GM21390 (cell line): ENCODE results near the gene DMAC1.

ENCODE experiments used
- ATAC-seq: cut with Tn5 transposase; IDR thresholded peaks from one replicate; pipeline ENCODE4 v1.9.1; 2021; ENCODE audit not compliant: unreplicated experiment

DMAC1 gene, protein sequence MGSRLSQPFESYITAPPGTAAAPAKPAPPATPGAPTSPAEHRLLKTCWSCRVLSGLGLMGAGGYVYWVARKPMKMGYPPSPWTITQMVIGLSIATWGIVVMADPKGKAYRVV

DNA sequence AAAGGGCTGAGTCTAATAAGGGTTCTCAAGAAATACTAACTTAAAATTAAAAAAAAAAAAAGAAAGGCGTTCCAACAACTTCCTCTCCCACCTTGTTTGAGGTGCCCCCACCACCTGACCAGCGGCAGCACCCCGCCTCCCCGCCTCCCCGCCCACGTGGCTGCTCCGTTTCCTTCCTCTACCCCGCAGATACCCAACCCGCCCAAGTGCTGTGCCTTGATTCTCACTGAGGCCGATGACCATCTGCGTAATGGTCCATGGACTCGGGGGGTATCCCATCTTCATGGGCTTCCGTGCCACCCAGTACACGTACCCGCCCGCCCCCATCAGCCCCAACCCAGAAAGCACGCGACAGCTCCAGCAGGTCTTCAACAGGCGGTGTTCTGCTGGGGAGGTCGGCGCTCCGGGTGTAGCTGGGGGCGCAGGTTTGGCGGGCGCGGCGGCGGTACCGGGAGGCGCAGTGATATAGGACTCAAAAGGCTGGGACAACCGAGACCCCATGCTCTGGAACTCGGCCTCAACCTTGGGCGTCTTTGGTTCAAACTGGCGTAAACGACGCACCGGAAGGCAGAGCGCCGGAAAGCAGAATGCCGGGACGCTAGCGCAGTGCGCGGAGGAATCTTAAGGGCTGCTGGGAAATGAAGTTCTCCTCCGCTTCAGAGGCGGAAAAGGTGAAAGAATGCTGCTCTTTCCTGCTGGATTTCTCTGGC, at the start of gene DMAC1:
Gene DMAC1 (minus strand): TSS at position 545 of the 710 bp plus-strand sequence. CDS start 44 bp downstream, at position 501.
- peak; percentile 92 for ATAC-seq

DNA sequence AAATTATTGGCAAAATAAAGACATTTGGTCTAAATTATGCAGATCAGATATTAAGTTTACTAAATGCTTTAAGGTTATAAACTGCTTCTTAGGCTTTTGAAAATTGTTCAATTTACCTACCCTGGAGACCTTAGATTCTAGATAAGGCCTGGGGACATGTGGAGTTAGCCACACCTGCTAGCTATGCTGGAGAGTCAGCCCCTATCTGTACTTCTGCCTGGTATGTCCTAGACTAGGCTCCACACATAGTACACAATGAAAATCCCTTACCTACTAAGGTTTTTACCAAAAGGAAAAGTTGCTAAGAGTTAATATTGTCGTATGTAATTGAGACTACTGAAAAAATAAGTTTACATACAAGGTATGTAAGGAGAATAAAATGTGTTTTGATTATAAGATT, 49.8 kb upstream of the DMAC1 start:
- ATAC-seq = no peak

DNA sequence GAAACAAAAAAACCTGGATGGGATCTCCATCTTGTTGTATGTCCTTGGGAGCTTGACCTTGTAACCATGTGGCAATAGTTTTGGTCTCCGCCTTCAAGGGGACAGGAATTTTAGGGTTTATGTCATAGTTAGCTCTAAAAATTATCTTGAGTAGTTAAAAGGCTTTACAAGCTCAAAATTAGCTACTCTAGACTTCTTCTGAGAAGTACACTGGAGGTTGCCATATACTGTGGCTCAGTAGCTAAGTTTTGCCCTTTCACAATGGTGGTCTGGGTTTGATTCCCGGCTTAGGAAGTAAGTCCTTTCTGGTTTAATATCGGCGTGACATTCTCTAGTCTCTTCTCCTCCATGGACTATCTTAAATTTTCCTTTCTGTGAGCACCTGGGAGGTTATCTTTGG, 48.9 kb upstream of the DMAC1 start:
- no peak for ATAC-seq

DNA sequence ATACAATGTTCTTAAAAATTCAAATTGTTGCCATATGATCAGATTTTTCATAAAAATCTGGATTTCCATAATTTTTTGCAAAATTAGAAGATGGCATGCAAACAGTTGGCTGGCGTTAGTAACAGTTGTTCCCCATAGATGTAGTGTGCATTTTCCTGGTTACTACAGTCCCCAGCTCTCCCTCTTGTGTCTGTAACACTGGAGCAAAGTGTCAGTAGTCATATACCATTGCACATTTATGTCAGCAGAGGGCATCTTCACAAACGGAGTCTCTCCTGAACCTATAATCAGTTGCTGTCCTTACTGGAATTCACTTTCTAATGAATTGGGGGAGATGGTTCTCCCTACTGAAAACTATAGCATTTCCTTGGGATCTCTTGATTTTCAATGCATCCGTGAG, 44.7 kb upstream of the DMAC1 start:
- no peak for ATAC-seq

DNA sequence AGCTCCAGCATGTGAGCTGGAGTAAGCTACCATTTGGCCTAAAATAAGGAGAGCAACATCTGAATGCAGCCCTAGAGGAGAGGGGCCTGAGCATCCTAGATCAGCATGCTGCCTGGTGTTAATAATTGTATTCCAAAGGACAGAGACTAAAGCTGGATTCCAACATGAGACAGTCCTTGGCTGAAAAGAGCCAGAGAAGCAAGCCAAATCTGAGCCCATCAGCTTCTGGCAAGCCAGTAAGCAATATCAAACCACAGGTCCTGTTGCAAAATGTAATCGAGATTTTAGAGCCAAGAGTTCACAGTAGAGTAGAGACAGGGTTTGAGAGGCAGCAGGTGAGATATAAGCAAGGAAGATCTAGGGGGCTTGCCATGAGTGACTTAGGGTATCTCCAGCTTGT, 42.3 kb upstream of the DMAC1 start:
- no peak for ATAC-seq

DNA sequence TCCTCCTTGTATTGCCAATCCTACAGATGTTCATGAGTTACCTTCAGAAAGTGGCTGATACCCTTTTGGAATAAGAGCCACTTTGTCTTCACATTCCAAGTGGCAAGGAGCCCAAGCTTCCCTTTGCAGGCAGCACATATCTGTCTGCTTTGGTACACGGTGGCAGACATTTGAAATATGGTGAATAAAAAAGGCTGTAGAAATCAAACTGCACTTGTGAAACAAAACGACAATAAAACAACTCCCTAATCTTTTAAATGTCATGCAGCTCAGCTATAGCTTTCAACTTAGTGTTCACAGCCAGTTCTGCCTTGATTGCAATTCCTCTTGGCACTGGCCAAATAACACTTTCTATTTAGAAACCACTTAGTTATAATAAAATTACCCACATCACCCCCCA, 35.0 kb upstream of the DMAC1 start:
- ATAC-seq = no peak

DNA sequence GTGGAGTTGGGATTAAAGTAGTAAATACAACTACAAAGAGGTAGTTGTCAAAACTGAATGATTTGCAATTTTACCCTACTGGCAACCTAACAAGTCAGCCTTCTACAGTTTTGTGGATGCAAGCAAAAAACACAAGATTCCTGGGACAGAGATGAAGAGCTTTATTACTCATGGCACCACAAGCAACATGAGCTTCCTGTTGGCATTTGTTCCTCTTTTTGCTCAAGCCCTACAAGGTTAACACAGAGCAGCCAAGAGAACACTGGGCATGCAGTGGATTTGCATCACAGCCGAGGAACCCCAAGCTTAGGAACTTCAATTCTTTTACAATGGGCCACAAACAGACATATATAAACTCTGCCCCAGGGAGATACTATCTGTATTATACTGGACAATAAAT, 28.8 kb upstream of the DMAC1 start:
- ATAC-seq = no peak

DNA sequence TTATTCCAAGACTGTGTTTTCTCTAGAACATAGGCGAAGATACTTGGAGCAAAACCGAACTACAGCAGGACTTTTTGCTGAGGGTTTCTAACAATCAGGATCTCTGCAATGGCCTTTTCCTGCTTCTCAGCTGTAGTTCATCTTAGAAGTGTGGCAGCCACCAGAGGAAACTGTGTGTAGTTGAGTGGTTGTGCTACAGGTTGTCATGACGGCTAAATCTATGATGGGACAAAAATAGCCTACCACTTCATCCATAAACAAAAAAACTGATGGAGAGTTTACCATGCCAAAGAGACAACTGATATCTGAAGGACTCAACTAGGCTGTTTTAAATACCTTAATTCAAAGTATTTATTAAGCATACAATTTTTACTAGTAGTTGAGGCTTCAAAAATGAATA, 28.2 kb upstream of the DMAC1 start:
- no peak for ATAC-seq

DNA sequence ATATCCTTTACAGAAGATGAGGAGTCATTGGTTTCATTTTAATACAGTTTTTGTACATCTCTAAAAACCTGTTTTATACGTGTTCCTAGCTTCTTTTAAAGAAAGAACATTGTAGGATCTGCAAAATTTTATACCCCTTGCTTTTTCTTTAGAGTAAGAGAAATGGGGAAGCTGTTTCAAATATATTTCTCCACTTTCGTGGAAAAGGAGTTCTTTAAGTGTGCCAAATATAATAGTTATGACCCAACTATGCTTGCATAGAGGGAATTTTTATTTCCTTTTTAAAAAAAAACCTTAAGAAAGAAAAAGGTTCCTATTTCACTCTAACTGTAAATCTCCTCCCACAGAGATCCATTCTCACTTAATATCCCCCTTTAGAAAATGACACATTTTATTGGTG, 27.5 kb upstream of the DMAC1 start:
- no peak for ATAC-seq

DNA sequence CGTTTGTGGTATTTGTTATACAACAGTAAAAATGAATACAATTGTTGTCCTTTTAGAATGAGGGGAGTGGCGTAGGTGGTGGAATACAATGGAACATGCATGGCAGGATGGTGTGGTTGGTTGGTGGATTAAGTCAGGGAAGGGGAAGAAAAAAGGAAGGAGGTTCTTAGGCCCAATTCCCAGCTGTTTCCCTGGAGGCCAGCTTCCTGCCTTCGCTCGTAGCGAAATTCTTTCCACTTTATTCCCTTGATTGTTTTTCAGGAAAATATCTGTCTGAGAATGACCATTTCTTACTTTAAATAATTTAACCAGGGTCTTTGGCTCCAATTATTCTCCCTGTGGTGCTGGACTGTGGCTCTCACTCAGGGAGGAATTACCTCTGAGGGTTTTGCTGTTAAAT, 24.1 kb upstream of the DMAC1 start:
- no peak for ATAC-seq

DNA sequence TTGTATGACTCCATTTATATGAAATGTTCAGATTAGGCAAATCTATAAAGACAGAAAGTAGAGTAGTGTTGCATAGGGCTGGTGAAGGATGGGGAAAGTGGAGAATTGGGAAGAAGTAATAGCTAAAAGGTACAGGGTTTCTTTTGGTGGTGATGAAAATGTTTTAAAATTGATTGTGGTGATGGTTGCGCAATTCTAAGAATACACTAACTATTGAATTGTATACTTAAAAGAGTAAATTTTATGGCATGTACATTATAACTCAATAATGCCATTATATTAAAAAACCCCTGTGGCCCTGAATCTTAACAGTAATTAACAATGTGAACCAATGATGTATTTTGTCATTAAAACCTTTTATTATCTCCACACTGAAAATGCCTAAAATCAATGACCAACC, 20.4 kb upstream of the DMAC1 start:
- ATAC-seq = no peak

DNA sequence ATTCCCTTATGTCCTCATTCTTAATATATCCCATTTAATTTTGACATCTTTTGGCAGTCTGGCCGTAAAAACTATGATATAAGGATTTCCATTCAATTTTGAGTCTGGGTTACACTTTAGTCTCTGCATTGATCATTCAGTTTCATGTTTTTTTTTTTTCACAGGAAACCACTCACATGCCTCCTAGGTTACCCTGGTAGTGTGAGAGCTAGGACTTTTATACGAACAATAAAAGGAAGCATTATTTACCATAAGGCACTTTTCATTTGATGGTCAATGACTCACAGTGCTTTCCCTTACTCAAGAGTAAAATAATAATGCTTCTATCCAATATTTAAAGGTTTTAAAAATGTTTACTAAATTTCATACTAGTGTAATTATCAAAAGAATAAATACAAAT, 16.4 kb upstream of the DMAC1 start:
- no peak for ATAC-seq

DNA sequence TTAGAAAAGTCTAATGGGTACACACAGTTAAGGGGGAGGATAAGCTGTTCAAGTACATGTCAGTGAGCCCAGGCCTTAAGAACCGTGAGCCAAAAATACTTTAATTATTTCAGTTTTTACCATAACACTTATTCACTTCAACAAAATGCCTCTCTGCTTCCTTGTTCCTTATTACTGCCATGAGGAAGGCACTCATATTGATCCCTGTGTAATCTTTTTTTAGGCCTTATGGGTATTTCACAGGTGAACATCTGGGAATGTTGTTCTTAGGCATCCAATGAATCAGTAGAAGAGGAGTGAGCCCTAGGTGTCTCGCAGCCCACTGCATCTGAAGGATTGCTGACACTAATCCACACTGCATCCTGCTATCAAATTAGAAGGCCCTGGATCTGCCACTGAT, 13.5 kb upstream of the DMAC1 start:
- ATAC-seq = no peak

DNA sequence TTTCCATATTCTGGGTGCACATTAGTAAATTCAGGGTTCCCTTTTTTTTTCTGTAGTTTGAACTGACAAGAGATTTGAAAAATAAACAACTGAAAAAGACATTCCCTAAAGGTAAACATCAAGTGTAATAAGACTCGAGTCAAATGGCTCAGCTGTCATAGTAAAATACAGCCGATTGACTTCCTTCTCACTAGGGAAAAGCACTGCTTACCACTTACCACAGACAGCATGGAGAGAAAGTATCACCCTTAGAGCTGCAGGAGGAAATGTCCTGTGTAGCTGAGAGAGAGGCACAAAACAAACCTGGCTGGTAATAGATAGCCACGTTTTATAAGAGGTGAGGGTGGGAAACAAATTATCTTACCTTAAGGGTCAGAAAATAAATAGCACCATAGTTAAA, 12.1 kb upstream of the DMAC1 start:
- no peak for ATAC-seq

DNA sequence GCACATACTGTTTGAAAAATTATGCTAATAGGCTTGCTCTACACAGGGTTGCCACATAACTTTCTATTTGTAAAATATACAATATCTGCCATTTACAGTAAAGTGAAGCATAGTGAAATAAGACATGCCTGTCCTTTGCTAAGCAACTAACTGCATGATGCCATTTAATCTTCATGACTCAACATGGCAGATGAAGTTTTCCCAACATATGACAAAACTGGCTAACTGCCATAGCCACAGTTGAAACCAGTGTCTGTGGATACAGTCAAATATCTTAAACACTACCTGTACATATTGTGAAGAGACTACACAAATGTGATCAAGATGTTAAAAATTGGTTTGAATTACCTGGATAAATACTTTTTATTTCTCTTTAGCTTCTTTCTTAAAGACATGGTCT, 3.1 kb upstream of the DMAC1 start:
- no peak for ATAC-seq

DNA sequence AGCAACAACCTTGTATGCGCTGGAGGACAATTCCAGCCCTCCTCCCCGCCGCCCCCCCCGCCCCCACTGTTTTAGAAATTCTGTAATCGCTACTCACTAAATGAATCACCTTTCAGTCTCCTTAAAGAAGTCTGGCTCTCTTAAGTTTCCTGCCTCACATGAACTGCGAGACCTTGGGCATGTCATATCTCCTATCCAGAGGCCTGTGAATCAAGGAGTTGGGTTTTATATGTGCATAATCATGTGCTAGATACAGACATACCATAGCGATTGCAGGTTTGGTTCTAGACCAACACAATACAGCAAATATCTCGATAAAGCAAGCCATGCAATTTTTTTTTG, 337 bp upstream of the DMAC1 start:
- peak; percentile 9 for ATAC-seq

DNA sequence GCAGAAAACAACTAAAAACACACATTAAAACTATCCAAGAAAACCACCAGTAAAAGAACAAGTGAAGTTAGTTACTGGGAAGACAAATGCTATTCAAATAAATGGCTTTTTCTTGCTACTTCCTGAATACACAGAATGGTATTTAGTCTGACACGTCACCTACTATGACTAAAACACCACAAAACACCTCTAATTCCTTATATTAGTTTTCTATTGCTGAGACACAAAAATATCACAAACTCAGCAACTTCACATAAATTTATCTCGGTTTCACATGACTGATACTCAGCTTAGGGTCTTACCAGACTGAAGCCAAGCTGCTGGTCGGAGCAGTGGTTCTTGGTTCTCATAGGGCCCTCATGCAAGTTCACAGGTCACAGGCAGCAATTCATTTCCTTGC, 5.4 kb downstream of the DMAC1 start:
- ATAC-seq = no peak

DNA sequence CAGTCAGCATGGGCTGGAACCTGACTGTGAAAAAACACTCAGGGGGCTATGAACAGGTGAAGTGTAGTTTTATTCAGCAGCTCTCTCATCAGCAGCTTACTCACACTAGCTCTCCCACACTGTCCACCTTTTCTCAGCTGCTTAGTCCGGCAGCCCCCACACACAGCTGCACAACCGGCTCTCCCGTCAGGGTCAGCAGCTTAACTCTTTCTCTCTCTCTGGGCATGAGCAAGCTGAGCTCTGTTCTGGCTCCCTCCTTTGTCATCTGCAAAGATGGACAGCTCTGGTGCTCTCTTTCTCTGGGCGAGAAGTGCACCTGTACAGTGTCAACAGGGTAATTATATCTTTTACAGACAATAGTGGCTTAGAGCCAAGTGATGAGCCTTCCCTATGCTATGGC, 8.2 kb downstream of the DMAC1 start:
- no peak for ATAC-seq

DNA sequence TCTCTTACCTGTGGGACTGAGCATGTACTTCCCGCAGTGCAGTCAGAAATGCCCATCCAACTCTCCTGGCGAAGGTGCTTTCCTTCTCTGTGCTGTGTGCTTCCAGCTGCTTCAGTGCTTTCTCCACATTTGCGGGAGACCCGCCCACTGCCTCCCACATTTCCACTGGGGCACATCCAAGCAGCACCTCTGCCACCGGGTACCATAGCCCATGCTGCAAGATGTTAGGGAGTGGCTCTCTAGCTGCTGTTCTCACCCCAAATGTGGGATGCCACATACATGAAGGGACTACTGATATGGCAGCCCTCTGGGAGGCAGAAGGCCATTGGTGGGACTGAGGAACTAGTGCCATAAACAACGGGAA, 8.8 kb downstream of the DMAC1 start:
- ATAC-seq = no peak

DNA sequence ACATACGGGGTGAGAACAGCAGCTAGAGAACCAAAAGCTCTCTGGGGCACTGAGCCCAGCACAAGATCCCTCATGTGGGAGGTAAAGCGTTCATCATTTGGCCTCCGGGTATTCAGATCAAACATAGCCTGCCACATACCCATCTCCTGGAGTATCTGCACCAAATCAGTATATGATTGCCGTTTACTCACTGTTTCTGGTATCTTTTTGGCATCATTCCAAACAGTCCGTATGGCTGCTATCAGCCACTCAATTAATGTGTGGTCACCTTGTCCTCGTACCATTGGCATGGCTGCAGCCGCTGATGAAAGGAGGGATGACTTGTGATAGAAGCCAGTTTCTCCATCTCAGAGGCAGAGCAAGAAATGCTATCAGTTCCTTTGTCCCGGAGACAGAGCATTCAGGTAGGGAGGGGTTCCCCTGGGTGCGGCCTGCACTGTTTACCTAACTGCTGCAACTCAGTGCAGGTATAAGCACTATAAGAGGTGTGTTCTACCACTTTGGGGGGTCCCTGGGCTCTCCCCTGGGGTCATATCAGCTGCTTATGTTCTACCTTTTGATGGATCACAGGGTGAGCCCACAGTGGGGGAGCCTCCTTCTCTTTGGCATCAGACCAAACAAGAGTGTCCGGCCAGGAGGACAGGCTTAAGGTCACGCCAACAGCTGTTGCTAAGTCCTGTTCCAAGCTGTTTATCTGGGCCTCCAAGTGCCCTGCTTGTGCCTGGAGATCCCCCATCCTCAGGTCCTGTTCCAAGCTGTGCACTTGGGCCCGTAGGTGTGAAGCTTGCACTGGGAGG, 9.4 kb downstream of the DMAC1 start:
- no peak for ATAC-seq

DNA sequence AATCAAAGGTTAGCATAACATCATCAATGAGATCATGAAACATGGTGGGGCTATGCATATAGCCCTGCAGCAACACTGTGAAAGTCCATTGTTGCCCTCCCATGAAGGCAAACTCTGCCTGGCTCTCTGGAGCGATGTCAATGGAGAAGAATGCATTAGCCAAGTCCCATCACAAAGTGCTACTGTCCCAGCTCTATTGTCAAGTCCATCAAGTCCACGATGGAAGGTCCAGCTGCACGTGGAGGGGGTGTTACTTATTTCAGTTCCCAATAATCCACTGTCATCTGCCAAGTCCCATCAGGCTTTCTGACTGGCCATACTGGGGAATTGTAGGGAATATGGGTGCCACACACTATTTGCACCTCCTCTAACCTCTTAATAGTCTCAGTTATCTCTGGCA, 10.8 kb downstream of the DMAC1 start:
- no peak for ATAC-seq

DNA sequence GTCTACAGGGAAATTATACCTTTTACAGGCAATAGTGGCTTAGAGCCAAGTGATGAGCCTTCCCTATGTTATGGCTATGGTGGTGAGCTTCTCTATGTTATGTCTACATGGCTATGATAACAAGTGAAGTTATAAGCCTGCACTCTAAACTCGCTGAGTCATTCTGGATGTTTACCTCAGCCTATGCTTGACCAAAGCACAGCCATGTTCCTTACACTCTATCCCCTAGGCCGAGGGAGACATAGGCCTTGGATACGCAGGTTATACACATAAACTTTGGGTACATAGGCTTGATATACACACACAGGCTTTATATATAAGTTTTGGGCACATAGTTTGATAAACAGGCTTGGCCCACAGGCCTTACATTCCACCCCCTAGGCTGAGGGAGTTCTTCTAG, 13.8 kb downstream of the DMAC1 start:
- no peak for ATAC-seq

DNA sequence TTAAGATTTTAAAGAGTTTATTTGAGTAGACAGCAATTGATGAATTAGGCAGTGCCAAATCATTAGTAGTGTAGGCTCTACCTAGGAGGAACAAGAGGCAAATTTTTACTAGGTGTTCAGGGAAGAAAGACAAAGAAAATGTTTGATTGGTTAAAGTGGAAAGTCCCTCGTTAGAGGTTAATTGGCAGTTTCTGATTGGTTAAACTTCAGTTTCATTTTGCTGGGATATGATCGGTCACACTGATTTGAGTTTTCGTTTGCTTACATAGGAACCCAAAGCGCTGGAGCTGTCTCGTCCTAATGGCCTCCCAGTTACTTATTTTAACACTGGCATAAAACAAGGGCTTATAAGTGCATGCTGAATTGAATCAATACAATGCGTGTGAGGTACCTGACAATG, 15.1 kb downstream of the DMAC1 start:
- ATAC-seq = no peak
